Astrocyte of the cerebellum (primary cell): ENCODE results near the gene SOX18.

Experiments
- DNase-seq: peaks from one replicate; pipeline ENCODE4 v3.0.0-alpha.2; 2011; ENCODE audit warnings: low read depth
- H3K4me3 ChIP-seq: 2 replicates; pipeline ENCODE4 v1.5.1; 2011; ENCODE audit warnings: mild to moderate bottlenecking, low read depth, low read length, moderate library complexity
- in situ Hi-C: cut with HindIII; loops from 2 replicates; pipeline ENCODE4 v1.10.0; 2017; ENCODE audit warnings: low sequenced_read_pairs
- TF ChIP-seq, protein P1 (sequence below): IDR thresholded peaks from 2 replicates; pipeline ENCODE4 v1.5.1; 2012; ENCODE audit warnings: low read length, low read depth, moderate library complexity, mild to moderate bottlenecking; ENCODE audit errors: missing control alignments

Gene SOX18

DNA sequence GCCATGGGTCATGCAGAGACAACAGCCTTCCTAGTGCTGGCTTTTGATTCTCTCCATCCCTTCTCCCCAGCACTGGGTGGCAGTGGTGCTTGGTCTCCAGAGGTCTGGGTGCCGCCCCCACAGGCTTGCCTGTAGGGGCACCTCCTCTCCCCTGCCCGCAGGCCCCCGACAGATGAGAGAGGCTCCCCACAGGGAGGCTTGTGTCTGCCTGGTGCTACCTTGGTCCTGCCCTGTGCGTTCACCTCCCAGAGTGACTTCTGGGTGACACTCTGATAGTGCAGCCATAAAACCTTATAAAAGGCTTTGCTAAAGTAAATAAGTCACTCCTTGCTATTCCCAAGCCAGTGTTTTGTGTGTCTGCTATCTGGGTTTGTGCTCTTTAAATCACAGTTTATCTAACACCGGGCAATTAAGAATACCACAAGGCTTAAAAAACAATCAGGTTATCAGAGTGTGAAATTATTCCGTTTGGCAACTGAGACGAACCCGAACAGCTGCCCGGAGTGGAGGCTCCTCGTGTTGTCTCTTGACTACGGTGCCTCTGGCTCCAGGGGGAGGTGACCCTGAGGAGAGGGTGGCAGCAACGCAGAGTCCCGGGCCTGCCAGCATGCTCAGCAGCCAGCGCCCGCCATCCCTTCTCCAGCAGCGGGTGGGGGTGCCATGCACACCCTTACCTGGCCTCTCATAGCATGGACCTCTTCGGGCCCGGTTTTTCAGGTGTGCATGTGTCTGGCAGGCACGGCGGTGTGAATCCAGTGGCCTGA is 18.9 kb downstream of the SOX18 start:
- TF ChIP-seq, protein P1, sequence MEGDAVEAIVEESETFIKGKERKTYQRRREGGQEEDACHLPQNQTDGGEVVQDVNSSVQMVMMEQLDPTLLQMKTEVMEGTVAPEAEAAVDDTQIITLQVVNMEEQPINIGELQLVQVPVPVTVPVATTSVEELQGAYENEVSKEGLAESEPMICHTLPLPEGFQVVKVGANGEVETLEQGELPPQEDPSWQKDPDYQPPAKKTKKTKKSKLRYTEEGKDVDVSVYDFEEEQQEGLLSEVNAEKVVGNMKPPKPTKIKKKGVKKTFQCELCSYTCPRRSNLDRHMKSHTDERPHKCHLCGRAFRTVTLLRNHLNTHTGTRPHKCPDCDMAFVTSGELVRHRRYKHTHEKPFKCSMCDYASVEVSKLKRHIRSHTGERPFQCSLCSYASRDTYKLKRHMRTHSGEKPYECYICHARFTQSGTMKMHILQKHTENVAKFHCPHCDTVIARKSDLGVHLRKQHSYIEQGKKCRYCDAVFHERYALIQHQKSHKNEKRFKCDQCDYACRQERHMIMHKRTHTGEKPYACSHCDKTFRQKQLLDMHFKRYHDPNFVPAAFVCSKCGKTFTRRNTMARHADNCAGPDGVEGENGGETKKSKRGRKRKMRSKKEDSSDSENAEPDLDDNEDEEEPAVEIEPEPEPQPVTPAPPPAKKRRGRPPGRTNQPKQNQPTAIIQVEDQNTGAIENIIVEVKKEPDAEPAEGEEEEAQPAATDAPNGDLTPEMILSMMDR = no peak
- no peak for DNase-seq
- in situ Hi-C loops = no loop called here
- no peak overlapping the region for H3K4me3 ChIP-seq

DNA sequence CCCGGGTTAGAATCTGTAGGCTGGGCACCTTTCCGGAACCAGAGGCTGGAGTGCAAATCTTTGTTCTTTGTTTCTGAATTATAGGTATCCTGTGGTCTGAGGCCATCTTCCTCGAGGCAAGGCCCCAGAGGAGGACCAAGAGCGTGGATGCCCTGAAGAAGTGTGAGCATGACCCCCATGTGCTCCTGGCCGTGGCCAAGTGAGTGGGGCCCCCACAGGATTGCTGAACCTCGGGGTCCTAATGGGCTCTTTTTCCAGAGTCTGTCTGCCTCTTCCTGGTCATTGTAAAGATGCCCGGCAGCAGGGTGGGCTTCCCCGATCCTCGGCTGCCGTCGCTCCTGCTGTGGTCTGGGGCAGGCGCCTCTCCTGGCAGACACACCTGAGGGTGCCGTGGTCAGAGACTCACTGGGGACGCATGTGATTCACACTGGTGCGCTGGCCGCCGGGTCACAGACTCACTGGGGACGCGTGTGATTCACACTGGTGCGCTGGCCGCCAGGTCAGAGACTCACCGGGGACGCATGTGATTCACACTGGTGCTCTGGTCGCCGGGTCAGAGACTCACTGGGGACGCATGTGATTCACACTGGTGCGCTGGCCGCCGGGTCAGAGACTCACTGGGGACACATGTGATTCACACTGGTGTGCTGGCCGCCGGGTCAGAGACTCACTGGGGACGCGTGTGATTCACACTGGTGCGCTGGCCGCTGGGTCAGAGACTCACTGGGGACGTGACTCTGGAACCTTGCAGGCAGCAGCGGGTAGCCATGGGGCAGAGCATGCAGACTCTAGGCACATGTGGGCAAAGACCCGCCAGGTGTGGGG is 19.9 kb downstream of the SOX18 start:
- H3K4me3 ChIP-seq = no peak overlapping the region
- in situ Hi-C loops = no loop called here
- DNase-seq = no peak
- TF ChIP-seq, protein P1 = no peak

DNA sequence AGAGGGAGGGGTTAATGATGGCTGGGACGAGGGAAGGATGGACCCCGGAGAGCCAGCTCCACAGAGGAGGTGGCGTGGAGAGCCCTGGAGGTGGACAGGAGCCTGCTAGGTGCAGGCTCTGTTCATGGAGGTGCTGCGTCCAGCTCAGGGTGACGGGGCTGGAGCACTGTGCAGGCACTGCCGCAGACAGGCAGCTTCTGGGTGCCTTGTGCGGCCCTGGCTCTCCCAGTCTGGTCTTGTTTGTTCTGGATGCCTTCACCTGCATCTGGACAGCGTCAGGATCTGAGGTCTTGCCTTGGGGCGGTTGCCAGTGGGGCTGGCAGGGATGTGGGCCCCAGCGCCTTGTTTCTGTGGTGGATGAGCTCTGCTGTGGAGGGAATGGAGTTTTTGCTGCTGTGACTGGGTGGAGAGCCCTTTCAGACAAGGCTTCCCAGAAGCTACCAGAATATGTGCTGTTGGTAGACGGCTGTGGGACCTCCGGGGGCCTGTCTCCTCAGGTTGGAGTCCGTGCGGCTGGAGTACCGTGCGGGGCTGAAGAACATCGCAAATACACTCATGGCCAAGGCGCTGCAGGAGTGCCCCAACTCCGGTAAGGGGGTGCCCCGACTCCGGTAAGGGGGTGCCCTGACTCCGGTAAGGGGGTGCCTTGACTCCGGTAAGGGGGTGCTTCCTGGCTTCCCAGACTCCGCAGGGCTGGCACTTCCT is 21.3 kb downstream of the SOX18 start:
- TF ChIP-seq, protein P1 = no peak
- no peak overlapping the region for H3K4me3 ChIP-seq
- no peak for DNase-seq
- in situ Hi-C loops = no loop called here

DNA sequence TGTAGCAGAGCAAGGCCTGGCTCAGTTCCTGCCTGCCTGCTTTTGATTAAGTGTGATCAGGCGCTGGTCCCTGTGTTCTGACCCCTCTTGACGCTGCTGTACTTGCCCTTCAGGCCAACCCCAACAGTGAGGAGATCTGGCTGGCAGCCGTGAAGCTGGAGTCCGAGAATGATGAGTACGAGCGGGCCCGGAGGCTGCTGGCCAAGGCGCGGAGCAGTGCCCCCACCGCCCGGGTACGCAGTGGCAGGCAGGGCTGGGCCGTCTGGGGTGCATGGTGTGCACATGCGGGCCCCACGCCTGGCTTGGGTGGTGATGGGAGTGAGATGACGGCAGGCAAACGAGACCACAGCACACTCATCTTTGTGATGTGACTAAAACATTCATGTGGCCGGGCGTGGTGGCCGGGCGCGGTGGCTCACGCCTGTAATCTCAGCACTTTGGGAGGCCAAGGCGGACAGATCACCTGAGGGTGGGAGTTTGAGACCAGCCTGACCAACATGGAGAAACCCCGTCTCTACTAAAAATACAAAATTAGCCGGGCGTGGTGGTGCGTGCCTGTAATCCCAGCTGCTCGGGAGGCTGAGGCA is 23.5 kb downstream of the SOX18 start:
- no peak overlapping the region for H3K4me3 ChIP-seq
- in situ Hi-C loops = no loop called here
- TF ChIP-seq, protein P1 = no peak
- DNase-seq = no peak

DNA sequence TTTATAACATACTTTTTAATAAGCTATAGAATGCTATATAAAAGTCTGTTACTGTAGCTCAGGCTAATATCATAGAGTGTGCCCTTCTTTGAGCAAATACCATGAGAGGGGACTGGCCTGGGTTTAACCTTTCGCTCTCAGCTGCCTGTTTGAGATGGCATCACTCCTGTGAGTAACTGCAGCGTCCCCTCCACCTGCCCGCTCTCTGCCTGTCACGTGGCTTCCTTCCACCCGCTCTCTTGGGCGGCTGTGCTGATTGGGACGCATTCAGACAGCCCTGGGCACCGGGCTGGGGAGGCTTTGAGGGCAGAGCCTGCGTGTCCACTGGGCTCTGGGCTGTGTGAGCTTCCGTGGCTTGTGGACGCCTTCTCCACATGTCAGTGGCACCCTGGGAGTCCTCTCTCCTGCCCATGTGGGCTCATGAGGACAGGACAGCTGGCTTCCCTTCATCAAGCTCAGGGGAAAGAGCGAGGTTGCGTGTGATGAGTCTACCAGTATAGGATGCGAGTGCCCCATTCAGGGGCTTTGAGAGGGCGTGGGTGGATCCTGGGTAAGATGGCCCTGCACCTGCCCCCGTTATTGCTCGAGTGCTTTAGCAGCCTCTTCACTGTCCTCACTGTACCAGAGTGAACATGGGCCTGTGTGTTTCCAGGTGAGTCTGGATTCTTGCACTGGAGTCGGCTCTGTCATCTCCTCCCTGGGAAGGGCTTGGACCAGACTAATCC is 24.2 kb downstream of the SOX18 start:
- DNase-seq = no peak
- H3K4me3 ChIP-seq = no peak overlapping the region
- TF ChIP-seq, protein P1 = no peak
- in situ Hi-C loops = no loop called here
